H1 (cell line): ENCODE results near the gene SHQ1. TPM values are rescaled to one million over a fixed set of nuclear protein-coding genes. Genes with fewer than 3 reads are reported as not detected.

Experiments used
- CHD2 ChIP-seq: IDR thresholded peaks from 2 replicates; pipeline ENCODE4 v1.6.1; 2012; ENCODE audit warnings: low read length, improper control_type of control experiment
- JUN ChIP-seq: IDR thresholded peaks from 2 replicates; pipeline ENCODE4 v1.6.1; 2011; ENCODE audit warnings: low read depth, mild to moderate bottlenecking, improper control_type of control experiment, low read length
- POLR2A ChIP-seq, 2 experiments: IDR thresholded peaks; 1 replicate in 1 of 2; 2 replicates in 1 of 2; pipeline ENCODE4 v1.6.1; 2011; ENCODE audit warnings: low read depth in 2 of 2, low read length in 2 of 2, mild to moderate bottlenecking in 2 of 2; ENCODE audit errors: control extremely low read depth in 1 of 2
- RAD21 ChIP-seq, 2 experiments: IDR thresholded peaks in 1 of 2; conservative IDR thresholded peaks in 1 of 2; 2 replicates each; pipeline ENCODE4 v1.6.1; 2011; ENCODE audit warnings: low read depth in 2 of 2, low read length in 2 of 2, improper control_type of control experiment in 1 of 2, inconsistent platforms in 1 of 2, mild to moderate bottlenecking in 1 of 2, moderate library complexity in 1 of 2
- RBBP5 ChIP-seq: IDR thresholded peaks from 2 replicates; pipeline ENCODE4 v1.7.1; 2012; ENCODE audit warnings: low read depth, mild to moderate bottlenecking, inconsistent platforms, low read length, moderate library complexity, borderline replicate concordance
- SAP30 ChIP-seq: fragments of 300-600 bp; sonication (generic); IDR thresholded peaks from 2 replicates; pipeline ENCODE4 v1.7.1; 2012; ENCODE audit warnings: low read length, moderate library complexity, mild to moderate bottlenecking, inconsistent platforms; ENCODE audit not compliant: insufficient read depth, insufficient replicate concordance
- SIX5 ChIP-seq: IDR thresholded peaks from 2 replicates; pipeline ENCODE4 v1.6.1; 2011; ENCODE audit warnings: mild to moderate bottlenecking, low read depth, low read length
- polyA plus RNA-seq, 7 experiments: library from polyadenylated mRNA; depleted of rRNA in 3 of 7; stranded (reverse) in 5 of 7; unstranded in 2 of 7; fragments of >200 nt in 5 of 7; fragments of 200-250 nt in 2 of 7; gene quantifications; 1 replicate in 5 of 7; 2 replicates in 1 of 7; 4 replicates in 1 of 7; pipeline versions ENCODE4 v1.2.1 to v1.2.3, GENCODE V29; 2011 to 2013; ENCODE audit warnings: missing spikeins in 2 of 7, mixed read lengths in 2 of 7
- total RNA-seq: library from RNA; stranded (reverse); fragmentation: NEBNext Ultra II Directional; extraction: Animal tissue kit (Norgen Biotek cat#: 25700); gene quantifications from 2 replicates; pipeline ENCODE4 v1.2.1, GENCODE V29; 2021
- TF ChIP-seq, protein P1 (sequence below): fragments of 300-600 bp; sonication (generic); IDR thresholded peaks from 2 replicates; pipeline ENCODE4 v1.7.1; 2012; ENCODE audit warnings: low read length, moderate library complexity, mild to moderate bottlenecking, inconsistent platforms; ENCODE audit not compliant: insufficient replicate concordance

SHQ1 gene
- total and polyA plus RNA-seq, 2 of the 8 experiments (the other 6 are each of a cell fraction or from before 2014, with no cell fraction given) = 10.7 to 34.4 TPM

GRCh38 chr3:72748659-72749058, 99.6 kb downstream of the SHQ1 start (continued):
- TF ChIP-seq, protein P1, sequence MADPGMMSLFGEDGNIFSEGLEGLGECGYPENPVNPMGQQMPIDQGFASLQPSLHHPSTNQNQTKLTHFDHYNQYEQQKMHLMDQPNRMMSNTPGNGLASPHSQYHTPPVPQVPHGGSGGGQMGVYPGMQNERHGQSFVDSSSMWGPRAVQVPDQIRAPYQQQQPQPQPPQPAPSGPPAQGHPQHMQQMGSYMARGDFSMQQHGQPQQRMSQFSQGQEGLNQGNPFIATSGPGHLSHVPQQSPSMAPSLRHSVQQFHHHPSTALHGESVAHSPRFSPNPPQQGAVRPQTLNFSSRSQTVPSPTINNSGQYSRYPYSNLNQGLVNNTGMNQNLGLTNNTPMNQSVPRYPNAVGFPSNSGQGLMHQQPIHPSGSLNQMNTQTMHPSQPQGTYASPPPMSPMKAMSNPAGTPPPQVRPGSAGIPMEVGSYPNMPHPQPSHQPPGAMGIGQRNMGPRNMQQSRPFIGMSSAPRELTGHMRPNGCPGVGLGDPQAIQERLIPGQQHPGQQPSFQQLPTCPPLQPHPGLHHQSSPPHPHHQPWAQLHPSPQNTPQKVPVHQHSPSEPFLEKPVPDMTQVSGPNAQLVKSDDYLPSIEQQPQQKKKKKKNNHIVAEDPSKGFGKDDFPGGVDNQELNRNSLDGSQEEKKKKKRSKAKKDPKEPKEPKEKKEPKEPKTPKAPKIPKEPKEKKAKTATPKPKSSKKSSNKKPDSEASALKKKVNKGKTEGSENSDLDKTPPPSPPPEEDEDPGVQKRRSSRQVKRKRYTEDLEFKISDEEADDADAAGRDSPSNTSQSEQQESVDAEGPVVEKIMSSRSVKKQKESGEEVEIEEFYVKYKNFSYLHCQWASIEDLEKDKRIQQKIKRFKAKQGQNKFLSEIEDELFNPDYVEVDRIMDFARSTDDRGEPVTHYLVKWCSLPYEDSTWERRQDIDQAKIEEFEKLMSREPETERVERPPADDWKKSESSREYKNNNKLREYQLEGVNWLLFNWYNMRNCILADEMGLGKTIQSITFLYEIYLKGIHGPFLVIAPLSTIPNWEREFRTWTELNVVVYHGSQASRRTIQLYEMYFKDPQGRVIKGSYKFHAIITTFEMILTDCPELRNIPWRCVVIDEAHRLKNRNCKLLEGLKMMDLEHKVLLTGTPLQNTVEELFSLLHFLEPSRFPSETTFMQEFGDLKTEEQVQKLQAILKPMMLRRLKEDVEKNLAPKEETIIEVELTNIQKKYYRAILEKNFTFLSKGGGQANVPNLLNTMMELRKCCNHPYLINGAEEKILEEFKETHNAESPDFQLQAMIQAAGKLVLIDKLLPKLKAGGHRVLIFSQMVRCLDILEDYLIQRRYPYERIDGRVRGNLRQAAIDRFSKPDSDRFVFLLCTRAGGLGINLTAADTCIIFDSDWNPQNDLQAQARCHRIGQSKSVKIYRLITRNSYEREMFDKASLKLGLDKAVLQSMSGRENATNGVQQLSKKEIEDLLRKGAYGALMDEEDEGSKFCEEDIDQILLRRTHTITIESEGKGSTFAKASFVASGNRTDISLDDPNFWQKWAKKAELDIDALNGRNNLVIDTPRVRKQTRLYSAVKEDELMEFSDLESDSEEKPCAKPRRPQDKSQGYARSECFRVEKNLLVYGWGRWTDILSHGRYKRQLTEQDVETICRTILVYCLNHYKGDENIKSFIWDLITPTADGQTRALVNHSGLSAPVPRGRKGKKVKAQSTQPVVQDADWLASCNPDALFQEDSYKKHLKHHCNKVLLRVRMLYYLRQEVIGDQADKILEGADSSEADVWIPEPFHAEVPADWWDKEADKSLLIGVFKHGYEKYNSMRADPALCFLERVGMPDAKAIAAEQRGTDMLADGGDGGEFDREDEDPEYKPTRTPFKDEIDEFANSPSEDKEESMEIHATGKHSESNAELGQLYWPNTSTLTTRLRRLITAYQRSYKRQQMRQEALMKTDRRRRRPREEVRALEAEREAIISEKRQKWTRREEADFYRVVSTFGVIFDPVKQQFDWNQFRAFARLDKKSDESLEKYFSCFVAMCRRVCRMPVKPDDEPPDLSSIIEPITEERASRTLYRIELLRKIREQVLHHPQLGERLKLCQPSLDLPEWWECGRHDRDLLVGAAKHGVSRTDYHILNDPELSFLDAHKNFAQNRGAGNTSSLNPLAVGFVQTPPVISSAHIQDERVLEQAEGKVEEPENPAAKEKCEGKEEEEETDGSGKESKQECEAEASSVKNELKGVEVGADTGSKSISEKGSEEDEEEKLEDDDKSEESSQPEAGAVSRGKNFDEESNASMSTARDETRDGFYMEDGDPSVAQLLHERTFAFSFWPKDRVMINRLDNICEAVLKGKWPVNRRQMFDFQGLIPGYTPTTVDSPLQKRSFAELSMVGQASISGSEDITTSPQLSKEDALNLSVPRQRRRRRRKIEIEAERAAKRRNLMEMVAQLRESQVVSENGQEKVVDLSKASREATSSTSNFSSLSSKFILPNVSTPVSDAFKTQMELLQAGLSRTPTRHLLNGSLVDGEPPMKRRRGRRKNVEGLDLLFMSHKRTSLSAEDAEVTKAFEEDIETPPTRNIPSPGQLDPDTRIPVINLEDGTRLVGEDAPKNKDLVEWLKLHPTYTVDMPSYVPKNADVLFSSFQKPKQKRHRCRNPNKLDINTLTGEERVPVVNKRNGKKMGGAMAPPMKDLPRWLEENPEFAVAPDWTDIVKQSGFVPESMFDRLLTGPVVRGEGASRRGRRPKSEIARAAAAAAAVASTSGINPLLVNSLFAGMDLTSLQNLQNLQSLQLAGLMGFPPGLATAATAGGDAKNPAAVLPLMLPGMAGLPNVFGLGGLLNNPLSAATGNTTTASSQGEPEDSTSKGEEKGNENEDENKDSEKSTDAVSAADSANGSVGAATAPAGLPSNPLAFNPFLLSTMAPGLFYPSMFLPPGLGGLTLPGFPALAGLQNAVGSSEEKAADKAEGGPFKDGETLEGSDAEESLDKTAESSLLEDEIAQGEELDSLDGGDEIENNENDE = no peak
- no peak for TF ChIP-seq JUN
- no peak for TF ChIP-seq SAP30
- no peak for TF ChIP-seq POLR2A (IDR thresholded peaks at IDR 0.05; ENCODE audit: control extremely low read depth in 1 of 2, low read depth in 2 of 2, low read length in 2 of 2)
- no peak for TF ChIP-seq RAD21 (IDR thresholded peaks at IDR 0.05 in 1 of 2, conservative IDR thresholded peaks at IDR 0.05 in 1 of 2; ENCODE audit: low read depth in 2 of 2, low read length in 2 of 2)
- no peak for TF ChIP-seq CHD2
- no peak for TF ChIP-seq RBBP5
- TF ChIP-seq SIX5 = no peak
